HepG2 (cell line): Measurements from ENCODE around the gene PLK3. TPM values are rescaled to one million over a fixed set of nuclear protein-coding genes. Genes with fewer than 3 reads are reported as not detected.
A peak's percentile ranks its signal among the peaks of the same experiment; 100 is the strongest.

Experiments
- ATAC-seq: fragments of 200-7000 bp; cut with Tn5 transposase; 3 replicates; pipeline ENCODE4 v1.9.1; 2020; ENCODE audit warnings: mild to moderate bottlenecking, moderate library complexity
- BruUV-seq: library from RNA; stranded (reverse); fragments of 400-500 nt; replicated peaks from 2 replicates; lab custom pipeline; 2021; lab: Mats Ljungman, UMichigan
- CTCF ChIA-PET: fragments of 300-600 bp; formaldehyde crosslinking; extraction: SDS; loops from one replicate; lab custom pipeline; 2021; ENCODE audit warnings: low total read pairs, inconsistent platforms, low intra/inter-chr PET ratio; lab: Yijun Ruan, JAX
- POLR2A ChIA-PET: fragments of 350-600 bp; sonication (Branson Sonifier 250); formaldehyde crosslinking; loops from one replicate; lab custom pipeline; 2020; ENCODE audit warnings: antibody characterized with exemption, inconsistent platforms; lab: Yijun Ruan, JAX
- DNase-seq: peaks from one replicate; pipeline ENCODE4 v3.0.0-alpha.2; 2015; ENCODE audit warnings: low spot score
- FAIRE-seq: peaks from 3 replicates; lab custom pipeline; 2011; peaks lifted over from hg19 to GRCh38; lab: Jason Lieb, UNC
- H2AFZ ChIP-seq: one replicate; pipeline ENCODE4 v1.6.1; 2011; ENCODE audit warnings: low read length, inconsistent platforms
- H3K27ac ChIP-seq: fragments of 300-600 bp; 3 replicates; pipeline ENCODE4 v1.8.0; 2011; ENCODE audit warnings: mixed run types, mild to moderate bottlenecking, mixed read lengths, low read length, inconsistent platforms; ENCODE audit not compliant: insufficient read depth; ENCODE audit errors: extremely low read length
- H3K27me3 ChIP-seq, 2 experiments: fragments of 200-600 bp in 1 of 2; 2 replicates in 1 of 2; 3 replicates in 1 of 2; pipeline versions ENCODE4 v1.6.0 to v1.8.0; 2011; ENCODE audit warnings: low read length in 2 of 2, mild to moderate bottlenecking in 2 of 2, moderate library complexity in 2 of 2, inconsistent platforms in 1 of 2; ENCODE audit not compliant: insufficient read depth in 2 of 2, control insufficient read depth in 1 of 2
- H3K36me3 ChIP-seq, 2 experiments: fragments of 200-600 bp in 1 of 2; replicated peaks in 1 of 2; 2 replicates in 1 of 2; 3 replicates in 1 of 2; pipeline versions ENCODE4 v1.5.1 to v1.8.0; 2011; ENCODE audit warnings: low read length in 2 of 2, inconsistent platforms in 1 of 2; ENCODE audit not compliant: insufficient read depth in 2 of 2, control insufficient read depth in 1 of 2
- H3K4me1 ChIP-seq: 2 replicates; pipeline ENCODE4 v1.5.1; 2012; ENCODE audit warnings: low read length, inconsistent platforms; ENCODE audit not compliant: insufficient read depth
- H3K4me2 ChIP-seq: 2 replicates; pipeline ENCODE4 v1.6.0; 2011; ENCODE audit warnings: low read depth, low read length, inconsistent platforms
- H3K4me3 ChIP-seq, 3 experiments: fragments of 200-600 bp in 1 of 3; sonication (generic), shearing (Covaris generic) in 1 of 3; replicated peaks in 1 of 3; 2 replicates each; pipeline ENCODE4 v1.5.1; 2011 to 2016; ENCODE audit warnings: low read length in 3 of 3, inconsistent platforms in 2 of 3, low read depth in 2 of 3, mild to moderate bottlenecking in 2 of 3, control low read depth in 1 of 3, mixed read lengths in 1 of 3; ENCODE audit not compliant: insufficient read depth in 1 of 3
- H3K79me2 ChIP-seq: one replicate; pipeline ENCODE4 v1.6.1; 2011; ENCODE audit warnings: low read length, inconsistent platforms; ENCODE audit not compliant: insufficient read depth
- H3K9ac ChIP-seq: 2 replicates; pipeline ENCODE4 v1.6.0; 2011; ENCODE audit warnings: mild to moderate bottlenecking, low read depth, low read length, inconsistent platforms; ENCODE audit not compliant: insufficient read depth
- H3K9me3 ChIP-seq: 2 replicates; pipeline ENCODE4 v1.5.1; 2012; ENCODE audit warnings: mild to moderate bottlenecking, low read length
- H4K20me1 ChIP-seq: 2 replicates; pipeline ENCODE4 v1.6.0; 2011; ENCODE audit warnings: inconsistent platforms, mild to moderate bottlenecking, low read length, moderate library complexity; ENCODE audit not compliant: insufficient read depth
- ADNP ChIP-seq: sonication (generic); formaldehyde crosslinking; IDR thresholded peaks from 2 replicates; pipeline ENCODE4 v1.4.0; 2020; ENCODE audit warnings: missing genetic modification reagents
- BRD4 ChIP-seq: sonication (generic); formaldehyde crosslinking; IDR thresholded peaks from 2 replicates; pipeline ENCODE4 v1.4.0; 2020; ENCODE audit warnings: missing genetic modification reagents
- CREB3 ChIP-seq: sonication (generic); formaldehyde crosslinking; IDR thresholded peaks from 2 replicates; pipeline ENCODE4 v1.5.0; 2020; ENCODE audit warnings: missing genetic modification reagents
- ELF1 ChIP-seq: sonication (generic); formaldehyde crosslinking; IDR thresholded peaks from 2 replicates; pipeline ENCODE4 v1.4.0; 2020; ENCODE audit warnings: missing genetic modification reagents
- FOXK2 ChIP-seq: fragments of 450-650 bp; IDR thresholded peaks from 2 replicates; pipeline ENCODE4 v1.6.1; 2016
- GATAD2A ChIP-seq: IDR thresholded peaks from 2 replicates; pipeline ENCODE4 v1.6.1; 2016
- GPN1 ChIP-seq: sonication (generic); formaldehyde crosslinking; IDR thresholded peaks from 2 replicates; pipeline ENCODE4 v1.5.1; 2020; ENCODE audit warnings: missing genetic modification reagents, borderline replicate concordance
- MAFG ChIP-seq: sonication (generic); formaldehyde crosslinking; IDR thresholded peaks from 2 replicates; pipeline ENCODE4 v1.5.1; 2020; ENCODE audit warnings: mild to moderate bottlenecking, missing genetic modification reagents
- MTA1 ChIP-seq: sonication (generic); formaldehyde crosslinking; IDR thresholded peaks from 2 replicates; pipeline ENCODE4 v1.4.0; 2020; ENCODE audit warnings: missing genetic modification reagents, mild to moderate bottlenecking, borderline replicate concordance
- NFE2 ChIP-seq: sonication (generic); formaldehyde crosslinking; IDR thresholded peaks from 2 replicates; pipeline ENCODE4 v1.4.0; 2020; ENCODE audit warnings: missing genetic modification reagents
- NR2F6 ChIP-seq, 2 experiments: IDR thresholded peaks; 2 replicates each; pipeline ENCODE4 v1.6.1; 2016; ENCODE audit warnings: antibody characterized with exemption in 1 of 2, mild to moderate bottlenecking in 1 of 2
- PHF20 ChIP-seq: sonication (generic); formaldehyde crosslinking; IDR thresholded peaks from 2 replicates; pipeline ENCODE4 v1.5.0; 2020; ENCODE audit warnings: mild to moderate bottlenecking, missing genetic modification reagents
- PPARG ChIP-seq: conservative IDR thresholded peaks from 2 replicates; pipeline ENCODE4 v1.6.1; 2016; ENCODE audit warnings: missing biosample characterization, missing genetic modification reagents
- SRF ChIP-seq: IDR thresholded peaks from 2 replicates; pipeline ENCODE4 v1.6.1; 2011; ENCODE audit warnings: mild to moderate bottlenecking, low read depth, low read length, moderate library complexity
- TRAFD1 ChIP-seq: sonication (generic); formaldehyde crosslinking; IDR thresholded peaks from 2 replicates; pipeline ENCODE4 v1.5.1; 2020; ENCODE audit warnings: missing genetic modification reagents, mild to moderate bottlenecking, borderline replicate concordance
- YY1 ChIP-seq: IDR thresholded peaks from 2 replicates; pipeline ENCODE4 v1.6.1; 2011; ENCODE audit warnings: low read length, low read depth, moderate library complexity, mild to moderate bottlenecking; ENCODE audit not compliant: insufficient read depth, insufficient replicate concordance
- ZBTB3 ChIP-seq: sonication (generic); formaldehyde crosslinking; IDR thresholded peaks from 2 replicates; pipeline ENCODE4 v1.4.0; 2020; ENCODE audit warnings: low read depth, mild to moderate bottlenecking, moderate library complexity, missing genetic modification reagents, borderline replicate concordance
- ZBTB7A ChIP-seq: sonication (generic); formaldehyde crosslinking; IDR thresholded peaks from 2 replicates; pipeline ENCODE4 v1.8.0; 2022; ENCODE audit warnings: mild to moderate bottlenecking, missing genetic modification reagents
- ZNF44 ChIP-seq: sonication (generic); formaldehyde crosslinking; IDR thresholded peaks from 2 replicates; pipeline ENCODE4 v1.5.1; 2020; ENCODE audit warnings: mild to moderate bottlenecking, missing genetic modification reagents
- ZNF577 ChIP-seq: sonication (generic); formaldehyde crosslinking; IDR thresholded peaks from 2 replicates; pipeline ENCODE4 v1.4.0; 2020; ENCODE audit warnings: mild to moderate bottlenecking, low read depth, missing genetic modification reagents, borderline replicate concordance
- WGBS: methylation state at CpG from one replicate; pipeline ENCODE4 v1.1.6; 2017; ENCODE audit warnings: low lambda C conversion rate; 5-methylcytosine and 5-hydroxymethylcytosine counted together
- in situ Hi-C: cut with HindIII; loops from 2 replicates; pipeline ENCODE4 v1.10.0; 2017; ENCODE audit warnings: low pct_unique_long_range_greater_than_20kb; ENCODE audit not compliant: extremely low pct_ligation_motif_present
- intact Hi-C: fragments of 100-400 bp; cut with micrococcal nuclease; formaldehyde crosslinking; loops from one replicate; pipeline ENCODE4 v1.10.0; 2022; ENCODE audit not compliant: unreplicated experiment
- polyA plus RNA-seq, 8 experiments: library from polyadenylated mRNA; depleted of rRNA in 3 of 8; stranded (reverse) in 7 of 8; unstranded in 1 of 8; fragments of >200 nt; fragmentation: Illumina TruSeq in 4 of 8; extraction: Trizol in 4 of 8; gene quantifications; 2 replicates each; pipeline versions ENCODE4 v1.2.1 to v1.2.3, GENCODE V29; 2011 to 2016; ENCODE audit warnings: low read depth in 4 of 8, missing spikeins in 1 of 8, mixed read lengths in 1 of 8; ENCODE audit not compliant: insufficient read depth in 1 of 8
- total RNA-seq, 5 experiments: library from RNA; depleted of rRNA; stranded (reverse); fragments of >200 nt; fragmentation: Illumina TruSeq; extraction: Trizol; gene quantifications; 2 replicates each; pipeline ENCODE4 v1.2.3, GENCODE V29; 2016; ENCODE audit warnings: low read depth in 1 of 5

The PLK3 gene
- total and polyA plus RNA-seq, 2 of the 13 experiments (the other 11 are each of a cell fraction or from before 2014, with no cell fraction given): 9.8 to 16.9 TPM

DNA sequence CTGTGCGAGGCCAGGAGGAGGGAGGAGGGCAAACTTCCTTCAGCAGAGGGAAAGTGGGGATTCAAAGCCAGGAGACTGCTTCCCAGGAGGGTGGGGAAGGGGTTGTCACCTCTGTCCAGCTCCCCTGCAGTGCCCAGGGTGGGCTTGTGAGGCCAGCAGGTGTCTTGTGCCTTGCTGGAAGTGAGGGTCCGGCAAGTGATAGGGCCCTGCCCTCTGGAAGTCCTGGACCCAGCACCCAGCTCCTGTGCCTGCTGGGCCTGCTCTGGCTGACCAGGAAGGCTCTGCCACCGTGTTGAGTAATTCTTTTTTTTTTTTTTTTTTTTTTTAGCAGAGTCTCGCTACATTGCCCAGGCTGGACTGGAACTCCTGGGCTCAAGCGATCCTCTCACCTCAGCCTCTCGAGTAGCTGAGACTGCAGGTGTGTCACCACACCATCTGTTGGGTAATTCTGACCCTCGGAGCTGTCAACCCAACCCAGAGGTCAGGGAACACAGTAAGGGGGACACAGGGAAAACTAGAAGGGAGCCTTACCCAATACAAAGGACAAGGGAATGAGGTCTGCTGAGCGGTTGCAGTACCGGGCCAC lies 13.2 kb upstream of the PLK3 start (continued):
- TF ChIP-seq SRF (no peak), ZBTB7A (CRISPR knock-in tag) (no peak), BRD4 (CRISPR knock-in tag) (0 out of 2 replicates have a peak, but pooled peaks have one; percentile 8), ZBTB3 (no peak), ZNF577 (no peak), GPN1 (CRISPR knock-in tag) (no peak), TRAFD1 (CRISPR knock-in tag) (no peak), NFE2 (no peak), ADNP (no peak), MTA1 (0 out of 2 replicates have a peak, but pooled peaks have one; percentile 22)
- TF ChIP-seq, all 625 proteins: peak for 13

DNA sequence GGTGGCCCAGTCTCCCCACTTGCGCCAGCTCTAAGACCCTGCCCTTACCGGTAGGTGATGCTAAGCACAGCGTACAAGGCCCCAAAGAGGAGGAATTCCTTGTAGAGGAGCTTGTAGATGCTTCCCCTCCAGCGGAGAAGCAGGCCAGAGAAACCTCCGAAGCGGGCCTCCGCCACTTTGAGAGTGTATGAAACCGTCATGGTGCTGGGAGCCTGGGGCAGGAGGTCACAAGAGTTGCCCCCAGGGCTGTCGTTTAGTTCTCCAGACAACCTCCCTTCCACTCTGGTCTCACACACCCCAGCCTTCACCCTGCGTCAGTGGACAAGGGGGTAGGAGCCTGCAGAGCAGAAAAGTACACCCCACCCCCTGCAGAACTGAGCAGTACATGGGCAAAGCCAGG lies 12.7 kb upstream of the PLK3 start:
- Histone ChIP-seq H3K27me3 (peaks cover 3 to 17% of the 10 kb centered on the region in 2 experiments; a peak in 2 of 5 replicates), H4K20me1 (no peaks in the 10 kb centered on the region), H2AFZ (no peak overlapping the region), H3K4me2 (peak overlapping the region; percentile 76; the same call in 1 of the 2 replicates), H3K9ac (no peak overlapping the region), H3K4me3 (peak overlapping the region in 1 of 3 experiments; percentile 79; a peak in 1 of 6 replicates), H3K9me3 (no peaks in the 10 kb centered on the region), H3K27ac (no peak overlapping the region), H3K36me3 (no peaks in the 10 kb centered on the region), H3K79me2 (no peaks in the 10 kb centered on the region), H3K4me1 (peaks cover 67% of the 10 kb centered on the region)
- in situ Hi-C loops (no loop called here), intact Hi-C loops (no loop called here)
- no TSS peak for BruUV-seq
- ATAC-seq: no peak
- TF ChIP-seq CREB3 (CRISPR knock-in tag): no peak
- TF ChIP-seq PPARG (CRISPR knock-in tag): no peak
- TF ChIP-seq GATAD2A: no peak
- no peak for TF ChIP-seq FOXK2
- no peak for TF ChIP-seq PHF20
- TF ChIP-seq ZNF44 (CRISPR knock-in tag): no peak
- peak; percentile 7 for TF ChIP-seq YY1
- TF ChIP-seq NR2F6 (IDR thresholded peaks at IDR 0.05): peak; percentile 2; the same call in 1 of the 2 replicates
- no peak for TF ChIP-seq NR2F6 (CRISPR knock-in tag; IDR thresholded peaks at IDR 0.05)
- no peak for TF ChIP-seq ELF1 (CRISPR knock-in tag)
- no peak for TF ChIP-seq MAFG
- DNase-seq: no peak
- CTCF ChIA-PET: no interaction called here
- no CpG with 5 or more reads among the region's 10 CpGs for WGBS
- FAIRE-seq: no peak
- POLR2A ChIA-PET: interaction anchor here (0.9 to 5.7 kb wide), 9 partner anchors 9 to 553 kb away, joined by 3 to 32 read pairs (median 5); partner anchors contain the start of genes BTBD19, DYNLT4, MUTYH and PLK3
